ENCODE results near the gene SIPA1L3. TPM values are rescaled to one million over a fixed set of nuclear protein-coding genes. Genes with fewer than 3 reads are reported as not detected.

The SIPA1L3 gene
- total and polyA plus RNA-seq, 10 of the 15 experiments (the other 5 are each of a cell fraction or from before 2014, with no cell fraction given), result 0.24 to 66.2 (median 19.1) TPM

DNA sequence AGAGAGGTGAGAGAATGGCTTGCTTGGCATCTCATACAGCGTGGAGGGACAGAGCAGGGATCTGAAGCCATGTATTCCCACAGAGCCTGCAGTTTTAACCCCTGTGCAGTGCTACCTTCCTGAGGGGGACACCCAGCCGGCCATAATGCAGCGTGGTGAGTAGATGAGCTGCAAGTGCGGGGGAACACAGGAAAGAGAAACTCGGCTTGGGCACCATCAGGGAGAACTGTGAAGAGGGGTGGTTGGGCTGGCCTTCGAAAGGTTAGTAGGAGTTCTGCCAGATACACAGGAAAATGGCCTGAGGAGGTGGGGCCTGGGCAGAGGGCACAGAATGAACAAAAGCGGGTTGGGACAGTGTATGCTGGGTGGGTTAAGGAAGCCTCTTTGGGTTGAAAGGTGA, 88.3 kb downstream of the SIPA1L3 start (continued):
- TF ChIP-seq JUND (IDR thresholded peaks at IDR 0.05; ENCODE audit: low read depth, low read length) (no peak), MEF2B (IDR thresholded peaks at IDR 0.05; ENCODE audit: partially characterized antibody, poor library complexity, severe bottlenecking) (no peak), TCF3 (IDR thresholded peaks at IDR 0.05; ENCODE audit: borderline replicate concordance, insufficient read depth, low read depth, low read length) (no peak)
- TF ChIP-seq, protein P1, sequence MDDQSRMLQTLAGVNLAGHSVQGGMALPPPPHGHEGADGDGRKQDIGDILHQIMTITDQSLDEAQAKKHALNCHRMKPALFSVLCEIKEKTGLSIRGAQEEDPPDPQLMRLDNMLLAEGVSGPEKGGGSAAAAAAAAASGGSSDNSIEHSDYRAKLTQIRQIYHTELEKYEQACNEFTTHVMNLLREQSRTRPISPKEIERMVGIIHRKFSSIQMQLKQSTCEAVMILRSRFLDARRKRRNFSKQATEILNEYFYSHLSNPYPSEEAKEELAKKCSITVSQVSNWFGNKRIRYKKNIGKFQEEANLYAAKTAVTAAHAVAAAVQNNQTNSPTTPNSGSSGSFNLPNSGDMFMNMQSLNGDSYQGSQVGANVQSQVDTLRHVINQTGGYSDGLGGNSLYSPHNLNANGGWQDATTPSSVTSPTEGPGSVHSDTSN (IDR thresholded peaks at IDR 0.05; ENCODE audit: insufficient replicate concordance, low read depth, low read length), result no peak

DNA sequence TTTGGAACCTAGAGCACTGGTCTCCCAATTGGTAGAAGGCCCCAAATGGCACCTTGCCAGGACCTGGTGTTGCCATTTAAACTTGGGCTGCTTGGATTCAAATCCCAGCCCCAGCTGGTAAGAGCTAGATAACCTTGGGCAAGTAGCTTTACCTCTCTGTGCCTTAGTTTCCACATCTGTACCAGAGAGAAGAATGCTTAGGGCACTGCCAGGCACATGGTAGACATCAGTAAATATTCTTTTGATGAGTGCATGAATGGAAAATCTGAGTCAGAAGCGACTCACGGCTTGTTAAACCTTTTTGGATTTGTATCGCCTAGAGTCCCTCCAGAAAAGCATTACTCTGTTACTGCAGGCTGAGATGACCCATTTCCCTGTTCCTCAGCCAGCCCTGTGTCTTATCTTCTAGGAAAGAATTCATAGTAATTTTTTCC, 90.9 kb downstream of the SIPA1L3 start:
- Histone ChIP-seq H3K36me3 (ENCODE audit: control insufficient read depth in 2 of 2, insufficient read depth in 2 of 2, low read length in 1 of 2) (peaks cover 4 to 6% of the 10 kb centered on the region in 2 experiments), H3K4me2 (ENCODE audit: control insufficient read depth, insufficient read depth) (no peak overlapping the region), H3K27ac (ENCODE audit: control insufficient read depth, insufficient read depth) (no peak overlapping the region), H3K9me3 (replicated peaks; ENCODE audit: control insufficient read depth, insufficient read depth, low read length) (no peaks in the 10 kb centered on the region), H3K79me2 (ENCODE audit: control insufficient read depth, insufficient read depth, low read length) (peaks cover 28% of the 10 kb centered on the region), H3K9ac (ENCODE audit: control insufficient read depth, insufficient read depth, low read length) (no peak overlapping the region), H3K27me3 (replicated peaks in 1 of 2; ENCODE audit: control insufficient read depth in 2 of 2, insufficient read depth in 2 of 2, low read length in 1 of 2) (no peaks in the 10 kb centered on the region), H3K4me3 (no peak overlapping the region), H2AFZ (ENCODE audit: control insufficient read depth, low read depth, low read length) (no peak overlapping the region), H3K4me1 (ENCODE audit: control insufficient read depth, insufficient read depth, low read length) (peaks cover 7% of the 10 kb centered on the region), H4K20me1 (ENCODE audit: control insufficient read depth, insufficient read depth) (no peaks in the 10 kb centered on the region; the same call in 1 of the 2 replicates)
- no peak; the same call in 1 of the 3 replicates for ATAC-seq
- ChIA-PET POLR2A (interaction anchor here (0.7 to 2.2 kb wide), 3 partner anchors 11 to 40 kb away, joined by 3 to 9 read pairs (median 3); no protein-coding TSS in a partner anchor), RAD21 (ENCODE audit: unreplicated experiment) (interaction anchor here (0.9 to 1.3 kb wide), 3 partner anchors 18 to 62 kb away, joined by 3 to 6 read pairs (median 5); no protein-coding TSS in a partner anchor), SMC1A (ENCODE audit: uncharacterized antibody, unreplicated experiment) (interaction anchor here (1.1 to 2.9 kb wide), 3 partner anchors 12 to 91 kb away, joined by 3 to 15 read pairs (median 6); partner anchors contain the start of genes SIPA1L3 and WDR87), CTCF (interaction anchor here (0.8 to 1.5 kb wide), 2 partner anchors 11 to 67 kb away, joined by 3 to 6 read pairs; no protein-coding TSS in a partner anchor)
- FAIRE-seq, result no peak
- intact Hi-C loops (cut with micrococcal nuclease; ENCODE audit: unreplicated experiment) (no loop called here), in situ Hi-C loops (cut with MboI) (no loop called here)
- DNase-seq (ENCODE audit: low read depth, low spot score), result no peak
- WGBS (ENCODE audit: insufficient coverage, insufficient replicate concordance, low lambda C conversion rate, missing lambda C conversion rate), result 100% methylated on average over 3 of the region's 3 CpGs
- BruUV-seq (replicated peaks), result no TSS peak
- TF ChIP-seq, protein P2, sequence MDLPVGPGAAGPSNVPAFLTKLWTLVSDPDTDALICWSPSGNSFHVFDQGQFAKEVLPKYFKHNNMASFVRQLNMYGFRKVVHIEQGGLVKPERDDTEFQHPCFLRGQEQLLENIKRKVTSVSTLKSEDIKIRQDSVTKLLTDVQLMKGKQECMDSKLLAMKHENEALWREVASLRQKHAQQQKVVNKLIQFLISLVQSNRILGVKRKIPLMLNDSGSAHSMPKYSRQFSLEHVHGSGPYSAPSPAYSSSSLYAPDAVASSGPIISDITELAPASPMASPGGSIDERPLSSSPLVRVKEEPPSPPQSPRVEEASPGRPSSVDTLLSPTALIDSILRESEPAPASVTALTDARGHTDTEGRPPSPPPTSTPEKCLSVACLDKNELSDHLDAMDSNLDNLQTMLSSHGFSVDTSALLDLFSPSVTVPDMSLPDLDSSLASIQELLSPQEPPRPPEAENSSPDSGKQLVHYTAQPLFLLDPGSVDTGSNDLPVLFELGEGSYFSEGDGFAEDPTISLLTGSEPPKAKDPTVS (IDR thresholded peaks at IDR 0.05; ENCODE audit: low read depth, low read length), result no peak
- TF ChIP-seq FOS (IDR thresholded peaks at IDR 0.05; ENCODE audit: borderline replicate concordance, extremely low read depth, insufficient read length) (no peak), DPF2 (IDR thresholded peaks at IDR 0.05) (no peak), ZNF384 (IDR thresholded peaks at IDR 0.05; ENCODE audit: borderline replicate concordance, low read depth, low read length) (no peak), SMAD5 (IDR thresholded peaks at IDR 0.05; ENCODE audit: low read depth) (no peak), NFYB (IDR thresholded peaks at IDR 0.05; ENCODE audit: insufficient read depth, low read depth, low read length) (no peak), IRF4 (IDR thresholded peaks at IDR 0.05; ENCODE audit: low read depth, low read length) (no peak), EZH2 (IDR thresholded peaks at IDR 0.05; ENCODE audit: borderline replicate concordance, control insufficient read depth, low read depth, low read length) (no peak), CHD1 (IDR thresholded peaks at IDR 0.05; ENCODE audit: low read depth, low read length) (no peak), SPI1 (IDR thresholded peaks at IDR 0.05; ENCODE audit: borderline replicate concordance, insufficient read depth, low read depth, low read length) (no peak), MEF2B (IDR thresholded peaks at IDR 0.05; ENCODE audit: partially characterized antibody, poor library complexity, severe bottlenecking) (no peak)
- TF ChIP-seq, protein P3, sequence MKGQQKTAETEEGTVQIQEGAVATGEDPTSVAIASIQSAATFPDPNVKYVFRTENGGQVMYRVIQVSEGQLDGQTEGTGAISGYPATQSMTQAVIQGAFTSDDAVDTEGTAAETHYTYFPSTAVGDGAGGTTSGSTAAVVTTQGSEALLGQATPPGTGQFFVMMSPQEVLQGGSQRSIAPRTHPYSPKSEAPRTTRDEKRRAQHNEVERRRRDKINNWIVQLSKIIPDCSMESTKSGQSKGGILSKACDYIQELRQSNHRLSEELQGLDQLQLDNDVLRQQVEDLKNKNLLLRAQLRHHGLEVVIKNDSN (IDR thresholded peaks at IDR 0.05; ENCODE audit: borderline replicate concordance, extremely low read length, insufficient read depth, low read depth, low read length), result no peak
- TF ChIP-seq, protein P4, sequence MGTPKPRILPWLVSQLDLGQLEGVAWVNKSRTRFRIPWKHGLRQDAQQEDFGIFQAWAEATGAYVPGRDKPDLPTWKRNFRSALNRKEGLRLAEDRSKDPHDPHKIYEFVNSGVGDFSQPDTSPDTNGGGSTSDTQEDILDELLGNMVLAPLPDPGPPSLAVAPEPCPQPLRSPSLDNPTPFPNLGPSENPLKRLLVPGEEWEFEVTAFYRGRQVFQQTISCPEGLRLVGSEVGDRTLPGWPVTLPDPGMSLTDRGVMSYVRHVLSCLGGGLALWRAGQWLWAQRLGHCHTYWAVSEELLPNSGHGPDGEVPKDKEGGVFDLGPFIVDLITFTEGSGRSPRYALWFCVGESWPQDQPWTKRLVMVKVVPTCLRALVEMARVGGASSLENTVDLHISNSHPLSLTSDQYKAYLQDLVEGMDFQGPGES (IDR thresholded peaks at IDR 0.05), result no peak

Measured in GM12878 (cell line).